ENCODE results near the gene DSN1. TPM values are rescaled to one million over a fixed set of nuclear protein-coding genes. Genes with fewer than 3 reads are reported as not detected.

The DSN1 gene
- total RNA-seq, 8 experiments from 2014 or later, result 4.3 to 16.7 (median 6.2) TPM

DNA sequence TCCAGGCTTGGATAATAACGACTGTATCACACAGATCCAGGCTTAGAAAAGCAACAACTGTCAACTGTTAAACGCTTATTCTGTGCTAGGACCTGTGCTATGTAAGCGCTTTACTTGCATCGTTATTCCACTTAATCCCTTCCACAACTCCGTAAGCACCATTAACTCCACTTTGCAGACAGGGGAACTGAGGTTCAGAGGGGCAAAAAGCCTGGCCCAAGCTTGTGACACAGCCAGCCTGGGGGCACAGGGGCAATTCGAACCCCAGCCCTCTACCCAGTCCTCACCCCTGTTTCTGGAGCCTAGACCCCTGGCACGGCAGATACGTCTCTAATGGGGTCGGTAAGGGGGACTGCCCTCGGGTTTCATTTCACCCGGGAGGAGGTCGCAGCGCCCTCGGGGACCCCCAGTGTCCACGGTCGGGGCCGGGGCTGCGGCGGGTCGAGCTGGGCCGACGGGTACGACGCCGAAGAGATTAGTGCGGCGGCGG lies 411 bp downstream of the DSN1 start:
- Histone ChIP-seq H3K4me1 (replicated peaks in 1 of 2) (peaks cover 3 to 4% of the 10 kb centered on the region in 2 donors), H3K27ac (peak overlapping the region in 1 of 2 donors; percentile 96), H3K4me3 (peak overlapping the region; percentile 47 to 73 (median 58))
- peak in 1 of 8 experiments; percentile 43 for ATAC-seq (replicated peaks in 6 of 8)
- in situ Hi-C loops (cut with MboI; ENCODE audit: low pct_unique_long_range_greater_than_20kb in 2 of 9, low sequenced_read_pairs in 9 of 9, unreplicated experiment in 9 of 9), result no loop called here
- 0 to 13% (median 0%) methylated on average over 1 to 19 of the region's 28 CpGs; no CpG with 5 or more reads in 2 of the 10 experiments for WGBS, 10 experiments

DNA sequence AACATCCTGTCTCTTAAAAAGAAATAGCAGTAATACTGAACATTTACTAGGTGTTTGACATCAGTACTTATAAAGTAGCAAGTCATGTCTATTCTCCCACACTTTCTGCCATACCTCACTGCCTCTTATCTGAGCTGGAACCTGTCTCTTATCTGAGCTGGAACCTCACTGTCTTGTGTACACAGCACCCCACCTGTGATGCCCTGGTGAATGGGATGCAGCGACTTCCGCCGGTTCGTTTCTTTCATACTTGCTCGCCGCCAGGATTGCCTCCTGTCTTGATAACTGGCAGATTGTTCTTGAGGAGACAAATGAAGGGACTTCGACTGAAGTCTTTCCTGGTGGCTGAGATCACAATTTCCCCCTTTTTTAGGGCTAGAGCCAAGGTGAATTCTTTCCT lies 2.9 kb downstream of the DSN1 start:
- Histone ChIP-seq H3K27ac (no peak overlapping the region), H3K4me3 (no peak overlapping the region), H3K4me1 (replicated peaks in 1 of 2) (peaks cover 3 to 4% of the 10 kb centered on the region in 2 donors)
- in situ Hi-C loops (cut with MboI; ENCODE audit: low pct_unique_long_range_greater_than_20kb in 2 of 9, low sequenced_read_pairs in 9 of 9, unreplicated experiment in 9 of 9), result no loop called here
- 0 to 100% (median 95%) methylated on average over 1 to 7 of the region's 7 CpGs; no CpG with 5 or more reads in 1 of the 10 experiments for WGBS, 10 experiments
- ATAC-seq (replicated peaks in 6 of 8), result no peak

DNA sequence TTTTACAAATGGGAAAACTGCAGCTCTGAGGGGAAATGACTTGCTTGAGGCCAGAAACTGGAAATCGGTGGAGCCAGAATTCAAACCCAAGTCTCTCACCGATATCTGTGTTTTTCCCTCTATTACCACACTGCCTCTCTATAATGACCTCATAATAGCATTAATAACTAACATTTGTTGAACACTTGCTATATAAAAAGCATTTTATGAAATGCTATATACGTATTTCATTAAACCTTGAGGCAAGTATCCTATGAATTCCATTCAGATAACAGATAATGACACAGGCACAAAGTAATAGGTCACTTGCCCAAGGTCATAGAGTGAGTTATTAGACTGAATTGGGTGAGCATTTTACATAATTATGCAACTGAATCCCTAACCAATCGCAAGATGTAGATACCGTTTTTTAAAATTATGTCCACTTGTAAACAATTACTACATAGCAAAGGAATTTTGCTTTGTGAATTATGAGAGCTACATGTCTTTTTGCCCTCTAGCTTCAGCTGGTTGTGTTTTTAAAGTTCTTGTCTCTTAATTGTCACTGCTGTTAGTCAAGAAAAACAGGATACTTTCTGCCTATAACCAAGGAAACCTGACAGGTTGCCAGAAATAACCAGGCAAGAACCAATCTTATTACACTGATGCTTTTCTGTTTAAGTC lies 4.7 kb downstream of the DSN1 start:
- H3K4me3 ChIP-seq, result no peak overlapping the region
- WGBS, 10 experiments, result 0 to 93% (median 66%) methylated on average over 1 to 5 of the region's 5 CpGs; no CpG with 5 or more reads in 2 of the 10 experiments
- in situ Hi-C loops (cut with MboI; ENCODE audit: low pct_unique_long_range_greater_than_20kb in 2 of 9, low sequenced_read_pairs in 9 of 9, unreplicated experiment in 9 of 9), result no loop called here

DNA sequence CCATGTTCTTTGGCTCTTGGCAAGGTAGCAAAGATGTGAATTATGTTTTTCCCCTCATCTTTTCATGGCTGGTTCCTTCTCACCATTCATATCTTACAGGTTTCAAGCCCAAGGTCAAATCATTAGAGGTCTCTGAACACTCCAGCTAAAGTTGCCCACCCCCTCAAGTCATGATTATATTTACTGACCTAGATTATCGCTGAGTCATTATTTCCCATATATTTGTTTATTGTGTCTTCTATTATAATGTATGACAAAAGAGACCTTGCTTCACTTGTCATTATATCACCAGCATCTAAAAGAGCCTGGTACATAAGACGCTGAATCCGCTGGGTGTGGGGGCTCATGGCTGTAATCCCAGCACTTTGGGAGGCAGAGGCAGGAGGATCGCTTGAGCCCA lies 12.4 kb downstream of the DSN1 start:
- Histone ChIP-seq H3K4me3 (no peak overlapping the region), H3K4me1 (replicated peaks in 1 of 2) (no peaks in the 10 kb centered on the region), H3K27ac (no peak overlapping the region)
- in situ Hi-C loops (cut with MboI; ENCODE audit: low pct_unique_long_range_greater_than_20kb in 2 of 9, low sequenced_read_pairs in 9 of 9, unreplicated experiment in 9 of 9), result no loop called here
- WGBS, 10 experiments, result 90 to 100% (median 100%) methylated on average over 1 to 4 of the region's 4 CpGs; no CpG with 5 or more reads in 2 of the 10 experiments
- ATAC-seq (replicated peaks in 6 of 8), result no peak

More for the DNA sequence above, 4.7 kb downstream of the DSN1 start:
- no peak for ATAC-seq (replicated peaks in 6 of 8)
- Histone ChIP-seq H3K27ac (no peak overlapping the region), H3K4me1 (replicated peaks in 1 of 2) (peaks cover 3 to 4% of the 10 kb centered on the region in 2 donors)

DNA sequence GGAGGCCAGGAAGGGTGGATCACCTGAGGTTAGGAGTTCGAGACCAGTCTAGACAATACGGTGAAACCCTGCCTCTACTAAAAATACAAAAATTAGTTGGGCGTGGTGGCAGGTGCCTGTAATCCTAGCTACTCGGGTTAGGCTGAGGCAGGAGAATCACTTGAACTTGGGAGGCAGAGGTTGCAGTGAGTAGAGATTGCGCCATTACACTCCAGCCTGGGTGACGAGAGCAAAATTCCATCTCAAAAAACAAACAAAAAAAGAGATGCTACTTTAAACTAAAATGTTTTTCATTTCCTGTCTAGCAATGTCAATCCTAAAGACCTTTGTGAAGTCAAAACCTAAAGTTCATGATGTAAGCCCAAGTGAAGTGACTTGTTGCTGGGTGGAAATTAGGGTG lies 12.9 kb downstream of the DSN1 start:
- ATAC-seq (replicated peaks in 6 of 8), result no peak
- 82 to 100% (median 95%) methylated on average over 2 to 6 of the region's 6 CpGs; no CpG with 5 or more reads in 2 of the 10 experiments for WGBS, 10 experiments
- in situ Hi-C loops (cut with MboI; ENCODE audit: low pct_unique_long_range_greater_than_20kb in 2 of 9, low sequenced_read_pairs in 9 of 9, unreplicated experiment in 9 of 9), result no loop called here
- H3K27ac ChIP-seq, result no peak overlapping the region
- no peaks in the 10 kb centered on the region for H3K4me1 ChIP-seq (replicated peaks in 1 of 2)
- no peak overlapping the region for H3K4me3 ChIP-seq

DNA sequence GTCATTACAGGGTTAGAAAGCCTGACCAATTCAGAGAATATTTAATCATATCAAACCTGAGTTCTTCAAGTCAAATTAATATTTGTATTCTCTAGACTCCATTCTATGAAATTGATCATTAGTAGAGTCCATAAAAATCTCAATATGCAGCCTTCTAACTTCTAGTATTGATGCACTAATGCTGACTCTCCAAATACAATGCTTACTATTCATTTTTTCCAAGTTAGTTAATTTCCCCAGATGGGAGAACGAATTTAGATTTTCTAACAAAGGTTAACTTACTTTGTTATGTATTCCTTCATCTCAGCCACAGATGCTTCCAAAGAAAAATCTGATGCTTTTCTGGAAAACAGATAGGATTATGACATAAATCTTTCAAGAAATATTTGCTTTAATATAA lies 15.3 kb downstream of the DSN1 start:
- in situ Hi-C loops (cut with MboI; ENCODE audit: low pct_unique_long_range_greater_than_20kb in 2 of 9, low sequenced_read_pairs in 9 of 9, unreplicated experiment in 9 of 9), result no loop called here
- no peak overlapping the region for H3K27ac ChIP-seq

DNA sequence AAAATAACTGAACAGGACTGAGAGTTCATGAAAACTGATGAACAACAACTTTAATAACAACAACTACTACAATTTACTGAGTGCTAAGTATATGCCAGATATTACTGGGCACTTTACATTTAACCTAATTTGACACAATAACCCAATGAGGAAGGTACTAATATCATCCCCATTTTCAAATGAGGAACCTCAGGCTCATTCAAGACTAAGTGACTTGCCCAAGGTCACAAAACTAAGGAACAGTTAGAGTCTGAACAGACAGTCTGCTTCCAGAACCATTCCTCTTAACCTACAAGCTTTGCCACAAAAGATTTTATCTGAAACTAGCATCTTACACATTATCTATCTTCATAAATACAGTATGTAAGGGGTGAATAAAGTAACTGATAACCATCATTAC lies 17.1 kb downstream of the DSN1 start:
- Histone ChIP-seq H3K27ac (no peak overlapping the region), H3K4me3 (no peak overlapping the region), H3K4me1 (replicated peaks in 1 of 2) (no peaks in the 10 kb centered on the region)
- ATAC-seq (replicated peaks in 6 of 8), result no peak
- in situ Hi-C loops (cut with MboI; ENCODE audit: low pct_unique_long_range_greater_than_20kb in 2 of 9, low sequenced_read_pairs in 9 of 9, unreplicated experiment in 9 of 9), result no loop called here

More for the DNA sequence above, 15.3 kb downstream of the DSN1 start:
- no peak for ATAC-seq (replicated peaks in 6 of 8)
- Histone ChIP-seq H3K4me1 (replicated peaks in 1 of 2) (no peaks in the 10 kb centered on the region), H3K4me3 (no peak overlapping the region)
- 71 to 100% (median 100%) methylated on average over 1 of the region's 1 CpG; no CpG with 5 or more reads in 1 of the 10 experiments for WGBS, 10 experiments

DNA sequence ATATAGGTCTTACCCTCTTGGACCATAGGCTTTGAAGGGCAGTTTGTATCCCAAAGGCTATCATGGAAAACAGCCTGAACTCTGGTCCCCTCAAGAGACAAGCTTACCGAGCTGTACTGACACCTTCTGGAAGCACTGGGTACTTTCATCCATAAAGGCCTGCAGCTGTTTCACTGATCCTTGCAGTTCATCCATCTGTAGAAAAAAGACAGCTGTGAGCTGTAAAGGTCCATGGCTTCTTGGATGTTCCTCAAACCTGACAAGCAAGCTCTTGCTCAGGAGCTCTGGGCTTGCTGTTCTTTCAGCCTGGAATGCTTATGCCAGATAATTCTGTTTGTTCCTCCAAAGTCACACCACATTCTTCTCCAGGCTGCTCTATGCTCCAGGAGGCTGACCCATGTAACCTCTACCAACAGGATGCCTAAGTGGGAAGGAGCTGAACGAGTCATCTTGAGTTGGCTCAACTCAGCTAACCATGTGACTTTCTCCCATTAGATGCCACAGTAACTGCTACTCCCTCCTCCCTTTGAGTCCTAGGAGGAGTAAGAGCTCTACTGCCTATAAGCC lies 18.8 kb downstream of the DSN1 start:
- in situ Hi-C loops (cut with MboI; ENCODE audit: low pct_unique_long_range_greater_than_20kb in 2 of 9, low sequenced_read_pairs in 9 of 9, unreplicated experiment in 9 of 9), result no loop called here

DNA sequence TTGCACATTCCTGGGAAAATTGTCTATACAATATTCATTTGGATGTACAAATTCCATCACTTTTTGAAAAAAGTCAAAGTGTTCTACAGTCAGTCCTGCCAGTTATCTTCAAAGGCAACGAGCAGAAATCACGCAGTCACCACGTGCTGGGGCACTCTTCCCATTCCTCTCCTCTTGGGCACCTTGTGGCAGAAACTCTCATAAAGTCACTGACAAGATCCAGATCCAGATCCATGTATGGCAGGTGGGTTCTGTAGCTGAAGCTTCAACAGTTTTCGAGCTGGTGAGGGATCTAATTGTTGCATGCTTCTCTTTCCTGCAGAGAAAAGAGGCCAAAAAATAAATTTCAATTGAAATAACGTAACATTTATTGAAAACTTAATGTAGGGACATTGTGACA lies 21.0 kb downstream of the DSN1 start:
- no peak overlapping the region for H3K27ac ChIP-seq
- in situ Hi-C loops (cut with MboI; ENCODE audit: low pct_unique_long_range_greater_than_20kb in 2 of 9, low sequenced_read_pairs in 9 of 9, unreplicated experiment in 9 of 9), result no loop called here
- no peak overlapping the region for H3K4me3 ChIP-seq
- no peaks in the 10 kb centered on the region for H3K4me1 ChIP-seq (replicated peaks in 1 of 2)
- 89 to 100% (median 90%) methylated on average over 2 to 5 of the region's 5 CpGs; no CpG with 5 or more reads in 4 of the 10 experiments for WGBS, 10 experiments
- no peak for ATAC-seq (replicated peaks in 6 of 8)

More for the DNA sequence above, 18.8 kb downstream of the DSN1 start:
- 0 to 40% (median 7%) methylated on average over 1 to 2 of the region's 2 CpGs; no CpG with 5 or more reads in 3 of the 10 experiments for WGBS, 10 experiments
- Histone ChIP-seq H3K4me3 (no peak overlapping the region), H3K27ac (no peak overlapping the region), H3K4me1 (replicated peaks in 1 of 2) (no peaks in the 10 kb centered on the region)
- peak; percentile 66 to 99 (median 91) for ATAC-seq (replicated peaks in 6 of 8)

DNA sequence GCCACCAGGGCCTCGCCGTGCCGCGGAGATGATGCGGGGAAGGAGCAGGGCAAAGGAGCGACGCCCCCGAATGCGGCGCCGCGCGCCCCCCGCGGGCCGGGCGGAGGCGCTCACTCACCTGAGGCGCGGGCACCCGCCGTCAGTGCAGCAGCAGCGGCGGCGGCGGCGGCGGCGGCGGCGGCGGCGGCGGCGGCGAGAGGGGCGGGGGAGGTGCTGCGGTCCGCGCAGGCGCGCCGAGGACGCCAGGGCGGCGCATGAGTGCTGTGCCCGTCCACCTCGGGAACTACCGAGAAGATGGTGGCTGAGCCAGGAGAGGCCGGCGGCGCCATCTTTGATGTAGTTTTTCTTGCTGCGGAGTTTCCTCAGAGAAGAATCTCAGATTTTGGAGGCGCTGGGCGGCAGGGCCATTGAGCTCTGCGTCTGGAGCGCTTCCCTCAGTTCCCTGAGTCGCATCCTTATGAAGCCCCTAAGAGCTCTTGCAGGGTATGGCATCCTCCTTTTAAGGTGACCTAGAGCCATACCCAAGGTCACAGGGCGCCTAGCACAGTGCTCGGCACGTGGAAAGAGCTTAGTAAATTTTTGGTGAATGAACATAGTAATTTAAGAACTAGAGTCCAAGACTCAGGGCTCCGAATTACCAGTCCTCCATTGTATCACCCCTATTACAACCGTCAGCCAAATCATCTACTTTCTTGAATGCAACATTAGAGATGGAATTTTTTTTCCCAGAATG lies 27.5 kb downstream of the DSN1 start, which contains the start of gene NDRG3:
NDRG3 (minus strand) TSS at position 164 of the 733 bp plus-strand sequence. CDS start 24,355 bp downstream, outside the sequence.
- 0 to 80% (median 8%) methylated on average over 1 to 10 of the region's 63 CpGs; no CpG with 5 or more reads in 1 of the 10 experiments for WGBS, 10 experiments
- peak within 1 kb of the TSS; percentile 60 to 75 (median 68) for H3K4me3 ChIP-seq
- peaks cover 6% of the 10 kb centered on the region in 2 donors for H3K4me1 ChIP-seq (replicated peaks in 1 of 2)
- in situ Hi-C loops (cut with MboI; ENCODE audit: low pct_unique_long_range_greater_than_20kb in 2 of 9, low sequenced_read_pairs in 9 of 9, unreplicated experiment in 9 of 9), result no loop called here
- H3K27ac ChIP-seq, result no peak within 1 kb of the TSS
- ATAC-seq (replicated peaks in 6 of 8), result peak; percentile 94 to 98 (median 97)

DNA sequence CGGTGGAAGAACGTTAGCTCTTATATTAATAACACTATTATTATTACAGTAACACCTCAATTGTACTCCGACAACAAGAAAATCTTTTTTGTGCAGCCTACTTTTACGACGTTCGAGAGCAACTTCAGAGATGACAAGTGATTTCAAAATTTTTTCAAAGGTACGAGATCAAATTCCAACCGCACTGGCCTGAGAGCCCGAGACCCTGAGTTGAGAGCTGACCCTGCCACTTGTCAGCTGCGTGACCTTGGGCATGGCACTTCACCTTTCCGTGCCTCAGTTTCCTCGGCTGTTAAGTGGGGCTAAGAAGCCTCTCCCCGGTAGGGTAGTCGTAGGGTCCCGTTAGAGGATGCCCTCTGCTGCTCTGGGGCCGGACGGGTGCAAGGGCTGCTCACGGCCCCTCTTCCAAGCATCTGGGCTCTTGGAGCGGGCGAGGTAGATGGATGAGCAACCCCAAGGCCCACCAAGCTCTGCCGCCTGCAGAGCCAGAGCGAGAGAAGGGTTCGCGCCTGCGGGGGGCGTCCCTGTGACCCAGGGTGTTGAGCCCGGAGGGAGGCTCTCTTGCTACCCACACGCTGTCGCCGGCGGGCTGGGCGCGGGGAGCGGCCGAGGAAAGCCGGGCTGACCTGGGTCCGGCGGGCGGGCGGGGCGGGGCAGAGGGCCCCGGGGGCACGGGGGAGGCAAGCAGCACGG lies 28.2 kb downstream of the DSN1 start:
- Histone ChIP-seq H3K4me1 (replicated peaks in 1 of 2) (peaks cover 6% of the 10 kb centered on the region in 2 donors), H3K27ac (no peak overlapping the region), H3K4me3 (peak overlapping the region; percentile 60 to 75 (median 68))
- WGBS, 10 experiments, result 3 to 36% (median 16%) methylated on average over 1 to 14 of the region's 44 CpGs; no CpG with 5 or more reads in 2 of the 10 experiments
- peak; percentile 47 to 70 (median 65) for ATAC-seq (replicated peaks in 6 of 8)
- in situ Hi-C loops (cut with MboI; ENCODE audit: low pct_unique_long_range_greater_than_20kb in 2 of 9, low sequenced_read_pairs in 9 of 9, unreplicated experiment in 9 of 9), result no loop called here

DNA sequence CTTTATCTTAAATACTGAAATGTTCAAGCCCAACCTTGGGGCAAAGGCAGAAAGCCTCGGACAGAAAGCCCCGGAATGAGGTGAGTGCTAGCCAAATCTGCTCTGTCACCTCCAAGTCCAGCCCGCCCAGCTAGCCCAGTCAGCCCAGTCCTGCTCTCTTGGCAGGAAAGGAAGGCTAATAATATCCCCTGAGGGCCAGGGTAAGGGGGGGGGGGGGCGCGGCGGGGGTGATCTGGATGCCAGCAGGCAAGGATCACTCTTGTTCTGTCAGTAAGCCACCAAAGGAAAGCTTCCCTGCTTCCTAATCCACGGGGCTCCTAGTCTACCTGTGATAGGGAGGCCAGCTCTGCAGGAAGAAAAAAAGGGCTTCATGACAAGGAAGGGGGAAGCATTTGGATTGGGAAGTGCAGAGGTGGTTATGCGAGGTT lies 28.8 kb downstream of the DSN1 start:
- Histone ChIP-seq H3K27ac (no peak overlapping the region), H3K4me1 (replicated peaks in 1 of 2) (peaks cover 6% of the 10 kb centered on the region in 2 donors), H3K4me3 (peak overlapping the region in 4 of 5 donors; percentile 60 to 69 (median 66))
- in situ Hi-C loops (cut with MboI; ENCODE audit: low pct_unique_long_range_greater_than_20kb in 2 of 9, low sequenced_read_pairs in 9 of 9, unreplicated experiment in 9 of 9), result no loop called here
- ATAC-seq (replicated peaks in 6 of 8), result peak in 2 of 8 experiments; percentile 11 to 20
- whole genome bisulfite sequencing, 10 experiments, result 0 to 60% (median 0%) methylated on average over 1 to 3 of the region's 8 CpGs; no CpG with 5 or more reads in 3 of the 10 experiments
